ENCODE results near the gene BTAF1.

Gene BTAF1

GRCh38 chr10:91925022-91925320 is 1.4 kb downstream of the BTAF1 start:
- peaks cover 24% of the 10 kb centered on the region for H3K36me3 ChIP-seq (ENCODE audit: insufficient read depth, low read length)
- peaks cover 54% of the 10 kb centered on the region for H3K4me1 ChIP-seq (ENCODE audit: insufficient read depth, low read length)
- H3K9ac ChIP-seq (ENCODE audit: low read depth, low read length) = peak overlapping the region; percentile 70
- H3K9me3 ChIP-seq (ENCODE audit: insufficient read depth, low read length, severe bottlenecking) = no peaks in the 10 kb centered on the region
- H3K27ac ChIP-seq (ENCODE audit: low read length) = peak overlapping the region; percentile 96; the same call in 1 of the 2 replicates
- H3K4me2 ChIP-seq (ENCODE audit: insufficient read depth, low read length) = peak overlapping the region; percentile 74
- H4K20me1 ChIP-seq (ENCODE audit: insufficient read depth, low read length) = peaks cover 21% of the 10 kb centered on the region; the same call in 1 of the 2 replicates
- H3K27me3 ChIP-seq (ENCODE audit: insufficient read depth, low read length, poor library complexity) = no peaks in the 10 kb centered on the region
- peak overlapping the region; percentile 97 to 99 for H3K4me3 ChIP-seq (ENCODE audit: low read depth in 1 of 2, low read length in 2 of 2)
- TF ChIP-seq CTCF (IDR thresholded peaks at IDR 0.05; ENCODE audit: borderline replicate concordance, extremely low read depth, low read length, poor library complexity, severe bottlenecking) = no peak
- no peak for TF ChIP-seq EZH2 (IDR thresholded peaks at IDR 0.05; ENCODE audit: borderline replicate concordance, low read depth, low read length, severe bottlenecking)
- H2AFZ ChIP-seq (ENCODE audit: low read depth, low read length) = no peak overlapping the region
- ATAC-seq (ENCODE audit: insufficient read depth, low read depth) = no peak
- peaks cover 65% of the 10 kb centered on the region for H3K79me2 ChIP-seq (ENCODE audit: insufficient read depth, low read length)
- no peak for DNase-seq

DNA sequence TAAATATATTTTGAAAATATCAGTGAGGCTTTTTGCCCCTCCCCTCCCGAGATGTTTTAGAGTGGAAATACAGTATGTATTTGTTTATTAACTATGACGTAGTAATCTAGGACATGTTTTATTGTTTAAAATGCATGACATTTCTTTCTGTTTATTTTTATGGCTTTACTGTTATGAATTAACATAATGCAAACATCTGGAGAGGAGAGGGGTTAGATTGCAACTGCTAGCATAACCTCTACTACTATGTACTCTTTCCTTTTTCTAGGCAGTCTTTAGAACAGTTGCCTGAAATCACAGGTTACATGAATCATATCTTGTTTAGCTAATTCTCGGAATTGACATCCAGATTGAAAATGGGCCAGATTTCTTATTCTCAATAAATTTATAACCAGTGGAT is 7.4 kb downstream of the BTAF1 start:
- Histone ChIP-seq H2AFZ (ENCODE audit: low read depth, low read length) (no peak overlapping the region), H3K36me3 (ENCODE audit: insufficient read depth, low read length) (peaks cover 62% of the 10 kb centered on the region), H3K4me1 (ENCODE audit: insufficient read depth, low read length) (peaks cover 28% of the 10 kb centered on the region), H3K9me3 (ENCODE audit: insufficient read depth, low read length, severe bottlenecking) (no peaks in the 10 kb centered on the region), H3K4me3 (ENCODE audit: low read depth in 1 of 2, low read length in 2 of 2) (no peak overlapping the region), H4K20me1 (ENCODE audit: insufficient read depth, low read length) (peaks cover 47% of the 10 kb centered on the region), H3K4me2 (ENCODE audit: insufficient read depth, low read length) (no peak overlapping the region), H3K27me3 (ENCODE audit: insufficient read depth, low read length, poor library complexity) (no peaks in the 10 kb centered on the region), H3K27ac (ENCODE audit: low read length) (no peak overlapping the region), H3K79me2 (ENCODE audit: insufficient read depth, low read length) (peaks cover 100% of the 10 kb centered on the region), H3K9ac (ENCODE audit: low read depth, low read length) (no peak overlapping the region)
- DNase-seq (no peak), ATAC-seq (ENCODE audit: insufficient read depth, low read depth) (no peak)
- TF ChIP-seq EZH2 (IDR thresholded peaks at IDR 0.05; ENCODE audit: borderline replicate concordance, low read depth, low read length, severe bottlenecking) (no peak), CTCF (IDR thresholded peaks at IDR 0.05; ENCODE audit: borderline replicate concordance, extremely low read depth, low read length, poor library complexity, severe bottlenecking) (no peak)

DNA sequence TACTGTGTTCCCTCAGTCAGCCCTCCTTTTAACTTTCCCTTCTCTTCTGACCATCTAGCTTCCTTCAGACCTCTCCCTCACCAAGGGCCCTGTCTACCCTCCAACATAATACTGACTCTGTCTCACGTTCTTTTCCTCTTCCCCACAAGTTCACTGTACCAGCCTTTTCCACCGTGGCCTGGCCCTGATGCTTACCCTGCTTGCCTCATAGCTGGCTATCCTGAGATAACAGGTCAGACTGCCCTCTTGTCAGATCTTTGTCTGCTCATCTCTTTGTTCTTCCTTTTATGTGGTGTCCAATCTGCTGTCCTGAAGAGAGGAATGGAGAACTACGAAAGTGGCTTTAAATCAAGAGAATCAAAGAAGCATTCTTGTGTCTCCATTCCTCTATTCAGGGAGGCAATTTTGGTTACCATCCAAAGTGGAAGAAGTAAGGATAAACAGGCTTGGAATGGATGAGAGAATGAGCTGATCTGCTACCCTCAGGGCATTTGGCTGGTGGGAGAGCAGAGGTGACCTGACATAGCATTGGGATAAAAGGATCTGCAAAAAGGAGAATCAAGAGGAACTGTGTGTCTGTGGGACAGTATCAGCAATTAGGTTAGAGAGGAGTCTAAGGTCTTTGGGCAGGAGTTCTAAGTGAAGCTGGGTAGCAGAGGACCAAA is 8.1 kb downstream of the BTAF1 start:
- Histone ChIP-seq H3K27ac (ENCODE audit: low read length) (no peak overlapping the region), H3K4me3 (ENCODE audit: low read depth in 1 of 2, low read length in 2 of 2) (no peak overlapping the region), H3K79me2 (ENCODE audit: insufficient read depth, low read length) (peaks cover 100% of the 10 kb centered on the region), H3K4me2 (ENCODE audit: insufficient read depth, low read length) (no peak overlapping the region), H3K9ac (ENCODE audit: low read depth, low read length) (no peak overlapping the region), H2AFZ (ENCODE audit: low read depth, low read length) (no peak overlapping the region), H3K27me3 (ENCODE audit: insufficient read depth, low read length, poor library complexity) (no peaks in the 10 kb centered on the region), H3K9me3 (ENCODE audit: insufficient read depth, low read length, severe bottlenecking) (no peaks in the 10 kb centered on the region), H4K20me1 (ENCODE audit: insufficient read depth, low read length) (peaks cover 53% of the 10 kb centered on the region), H3K36me3 (ENCODE audit: insufficient read depth, low read length) (peaks cover 62% of the 10 kb centered on the region), H3K4me1 (ENCODE audit: insufficient read depth, low read length) (peaks cover 21% of the 10 kb centered on the region)
- TF ChIP-seq CTCF (IDR thresholded peaks at IDR 0.05; ENCODE audit: borderline replicate concordance, extremely low read depth, low read length, poor library complexity, severe bottlenecking) (no peak), EZH2 (IDR thresholded peaks at IDR 0.05; ENCODE audit: borderline replicate concordance, low read depth, low read length, severe bottlenecking) (no peak)
- DNase-seq = no peak
- no peak for ATAC-seq (ENCODE audit: insufficient read depth, low read depth)
